HepG2 (cell line): ENCODE measurements around the gene SDC3. TPM values are rescaled to one million over a fixed set of nuclear protein-coding genes. Genes with fewer than 3 reads are reported as not detected.

Experiments
- ATAC-seq: fragments of 200-7000 bp; cut with Tn5 transposase; 3 replicates; pipeline ENCODE4 v1.9.1; 2020; ENCODE audit warnings: mild to moderate bottlenecking, moderate library complexity
- BruUV-seq: library from RNA; stranded (reverse); fragments of 400-500 nt; replicated peaks from 2 replicates; lab custom pipeline; 2021; lab: Mats Ljungman, UMichigan
- CTCF ChIA-PET: fragments of 300-600 bp; formaldehyde crosslinking; extraction: SDS; loops from one replicate; lab custom pipeline; 2021; ENCODE audit warnings: low total read pairs, inconsistent platforms, low intra/inter-chr PET ratio; lab: Yijun Ruan, JAX
- POLR2A ChIA-PET: fragments of 350-600 bp; sonication (Branson Sonifier 250); formaldehyde crosslinking; loops from one replicate; lab custom pipeline; 2020; ENCODE audit warnings: antibody characterized with exemption, inconsistent platforms; lab: Yijun Ruan, JAX
- DNase-seq: peaks from one replicate; pipeline ENCODE4 v3.0.0-alpha.2; 2015; ENCODE audit warnings: low spot score
- FAIRE-seq: peaks from 3 replicates; lab custom pipeline; 2011; peaks lifted over from hg19 to GRCh38; lab: Jason Lieb, UNC
- H2AFZ ChIP-seq: one replicate; pipeline ENCODE4 v1.6.1; 2011; ENCODE audit warnings: low read length, inconsistent platforms
- H3K27ac ChIP-seq: fragments of 300-600 bp; 3 replicates; pipeline ENCODE4 v1.8.0; 2011; ENCODE audit warnings: mixed run types, mild to moderate bottlenecking, mixed read lengths, low read length, inconsistent platforms; ENCODE audit not compliant: insufficient read depth; ENCODE audit errors: extremely low read length
- H3K27me3 ChIP-seq, 2 experiments: fragments of 200-600 bp in 1 of 2; 2 replicates in 1 of 2; 3 replicates in 1 of 2; pipeline versions ENCODE4 v1.6.0 to v1.8.0; 2011; ENCODE audit warnings: low read length in 2 of 2, mild to moderate bottlenecking in 2 of 2, moderate library complexity in 2 of 2, inconsistent platforms in 1 of 2; ENCODE audit not compliant: insufficient read depth in 2 of 2, control insufficient read depth in 1 of 2
- H3K36me3 ChIP-seq, 2 experiments: fragments of 200-600 bp in 1 of 2; replicated peaks in 1 of 2; 2 replicates in 1 of 2; 3 replicates in 1 of 2; pipeline versions ENCODE4 v1.5.1 to v1.8.0; 2011; ENCODE audit warnings: low read length in 2 of 2, inconsistent platforms in 1 of 2; ENCODE audit not compliant: insufficient read depth in 2 of 2, control insufficient read depth in 1 of 2
- H3K4me1 ChIP-seq: 2 replicates; pipeline ENCODE4 v1.5.1; 2012; ENCODE audit warnings: low read length, inconsistent platforms; ENCODE audit not compliant: insufficient read depth
- H3K4me2 ChIP-seq: 2 replicates; pipeline ENCODE4 v1.6.0; 2011; ENCODE audit warnings: low read depth, low read length, inconsistent platforms
- H3K4me3 ChIP-seq, 3 experiments: fragments of 200-600 bp in 1 of 3; sonication (generic), shearing (Covaris generic) in 1 of 3; replicated peaks in 1 of 3; 2 replicates each; pipeline ENCODE4 v1.5.1; 2011 to 2016; ENCODE audit warnings: low read length in 3 of 3, inconsistent platforms in 2 of 3, low read depth in 2 of 3, mild to moderate bottlenecking in 2 of 3, control low read depth in 1 of 3, mixed read lengths in 1 of 3; ENCODE audit not compliant: insufficient read depth in 1 of 3
- H3K79me2 ChIP-seq: one replicate; pipeline ENCODE4 v1.6.1; 2011; ENCODE audit warnings: low read length, inconsistent platforms; ENCODE audit not compliant: insufficient read depth
- H3K9ac ChIP-seq: 2 replicates; pipeline ENCODE4 v1.6.0; 2011; ENCODE audit warnings: mild to moderate bottlenecking, low read depth, low read length, inconsistent platforms; ENCODE audit not compliant: insufficient read depth
- H3K9me3 ChIP-seq: 2 replicates; pipeline ENCODE4 v1.5.1; 2012; ENCODE audit warnings: mild to moderate bottlenecking, low read length
- H4K20me1 ChIP-seq: 2 replicates; pipeline ENCODE4 v1.6.0; 2011; ENCODE audit warnings: inconsistent platforms, mild to moderate bottlenecking, low read length, moderate library complexity; ENCODE audit not compliant: insufficient read depth
- MAFG ChIP-seq: sonication (generic); formaldehyde crosslinking; IDR thresholded peaks from 2 replicates; pipeline ENCODE4 v1.5.1; 2020; ENCODE audit warnings: mild to moderate bottlenecking, missing genetic modification reagents
- MYC ChIP-seq: sonication (generic); formaldehyde crosslinking; IDR thresholded peaks from 2 replicates; pipeline ENCODE4 v1.9.0; 2021; ENCODE audit warnings: missing genetic modification reagents, borderline replicate concordance
- NFYB ChIP-seq: sonication (generic); formaldehyde crosslinking; IDR thresholded peaks from 2 replicates; pipeline ENCODE4 v1.4.0; 2020; ENCODE audit warnings: missing genetic modification reagents
- PHF21A ChIP-seq: sonication (generic); formaldehyde crosslinking; IDR thresholded peaks from 2 replicates; pipeline ENCODE4 v1.5.0; 2020; ENCODE audit warnings: mild to moderate bottlenecking, missing genetic modification reagents
- RBM39 ChIP-seq: fragments of 200-400 bp; formaldehyde crosslinking; IDR thresholded peaks from one replicate; pipeline ENCODE4 v1.6.1; 2018; ENCODE audit warnings: antibody characterized with exemption, mild to moderate bottlenecking, low read depth, low read length; ENCODE audit not compliant: poor library complexity, severe bottlenecking
- ZBTB8A ChIP-seq: sonication (generic); formaldehyde crosslinking; IDR thresholded peaks from 2 replicates; pipeline ENCODE4 v1.4.0; 2020; ENCODE audit warnings: mild to moderate bottlenecking, low read depth, missing genetic modification reagents, borderline replicate concordance
- ZNF720 ChIP-seq: sonication (generic); formaldehyde crosslinking; IDR thresholded peaks from 2 replicates; pipeline ENCODE4 v1.4.0; 2020; ENCODE audit warnings: missing genetic modification reagents
- WGBS: methylation state at CpG from one replicate; pipeline ENCODE4 v1.1.6; 2017; ENCODE audit warnings: low lambda C conversion rate; 5-methylcytosine and 5-hydroxymethylcytosine counted together
- in situ Hi-C: cut with HindIII; loops from 2 replicates; pipeline ENCODE4 v1.10.0; 2017; ENCODE audit warnings: low pct_unique_long_range_greater_than_20kb; ENCODE audit not compliant: extremely low pct_ligation_motif_present
- intact Hi-C: fragments of 100-400 bp; cut with micrococcal nuclease; formaldehyde crosslinking; loops from one replicate; pipeline ENCODE4 v1.10.0; 2022; ENCODE audit not compliant: unreplicated experiment
- polyA plus RNA-seq, 8 experiments: library from polyadenylated mRNA; depleted of rRNA in 3 of 8; stranded (reverse) in 7 of 8; unstranded in 1 of 8; fragments of >200 nt; fragmentation: Illumina TruSeq in 4 of 8; extraction: Trizol in 4 of 8; gene quantifications; 2 replicates each; pipeline versions ENCODE4 v1.2.1 to v1.2.3, GENCODE V29; 2011 to 2016; ENCODE audit warnings: low read depth in 4 of 8, missing spikeins in 1 of 8, mixed read lengths in 1 of 8; ENCODE audit not compliant: insufficient read depth in 1 of 8
- total RNA-seq, 5 experiments: library from RNA; depleted of rRNA; stranded (reverse); fragments of >200 nt; fragmentation: Illumina TruSeq; extraction: Trizol; gene quantifications; 2 replicates each; pipeline ENCODE4 v1.2.3, GENCODE V29; 2016; ENCODE audit warnings: low read depth in 1 of 5
- TF ChIP-seq, protein P1 (sequence below): IDR thresholded peaks from 2 replicates; pipeline ENCODE4 v1.6.1; 2016; ENCODE audit warnings: mild to moderate bottlenecking, missing biosample characterization, missing genetic modification reagents
- TF ChIP-seq, protein P2 (sequence below): sonication (generic); formaldehyde crosslinking; IDR thresholded peaks from 2 replicates; pipeline ENCODE4 v1.4.0; 2020; ENCODE audit warnings: missing genetic modification reagents, borderline replicate concordance
- TF ChIP-seq, protein P3 (sequence below): sonication (generic); formaldehyde crosslinking; IDR thresholded peaks from 2 replicates; pipeline ENCODE4 v1.9.0; 2021; ENCODE audit warnings: missing genetic modification reagents, mild to moderate bottlenecking, borderline replicate concordance

SDC3 gene
- total and polyA plus RNA-seq, 2 of the 13 experiments (the other 11 are each of a cell fraction or from before 2014, with no cell fraction given) = 0.49 to 0.84 TPM

DNA sequence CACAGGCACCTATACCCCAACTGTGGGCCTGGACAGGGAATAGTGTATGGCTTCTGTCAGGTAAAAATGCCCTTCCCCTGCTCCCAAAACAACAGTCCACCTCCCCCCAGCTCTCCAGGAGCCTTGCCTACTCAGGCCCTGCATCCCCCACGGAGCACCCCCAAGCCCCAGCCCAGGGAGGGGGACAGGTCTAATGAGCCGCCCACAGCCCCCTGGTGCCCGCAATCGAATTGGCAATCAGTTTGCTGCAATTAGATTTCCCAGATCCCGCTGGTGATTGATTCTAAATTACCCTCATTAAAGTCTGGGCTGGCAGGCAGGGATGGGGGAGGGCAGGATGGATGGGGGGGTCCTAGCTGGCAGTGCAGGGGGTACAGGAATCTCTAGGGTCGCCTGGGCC lies 8.1 kb downstream of the SDC3 start (continued):
- no peak for TF ChIP-seq MYC (CRISPR knock-in tag)
- TF ChIP-seq, protein P1, sequence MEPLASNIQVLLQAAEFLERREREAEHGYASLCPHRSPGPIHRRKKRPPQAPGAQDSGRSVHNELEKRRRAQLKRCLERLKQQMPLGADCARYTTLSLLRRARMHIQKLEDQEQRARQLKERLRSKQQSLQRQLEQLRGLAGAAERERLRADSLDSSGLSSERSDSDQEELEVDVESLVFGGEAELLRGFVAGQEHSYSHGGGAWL = no peak
- TF ChIP-seq ZNF720 (CRISPR knock-in tag) = no peak
- TF ChIP-seq ZBTB8A (CRISPR knock-in tag) = no peak
- TF ChIP-seq MAFG (CRISPR knock-in tag) = no peak

DNA sequence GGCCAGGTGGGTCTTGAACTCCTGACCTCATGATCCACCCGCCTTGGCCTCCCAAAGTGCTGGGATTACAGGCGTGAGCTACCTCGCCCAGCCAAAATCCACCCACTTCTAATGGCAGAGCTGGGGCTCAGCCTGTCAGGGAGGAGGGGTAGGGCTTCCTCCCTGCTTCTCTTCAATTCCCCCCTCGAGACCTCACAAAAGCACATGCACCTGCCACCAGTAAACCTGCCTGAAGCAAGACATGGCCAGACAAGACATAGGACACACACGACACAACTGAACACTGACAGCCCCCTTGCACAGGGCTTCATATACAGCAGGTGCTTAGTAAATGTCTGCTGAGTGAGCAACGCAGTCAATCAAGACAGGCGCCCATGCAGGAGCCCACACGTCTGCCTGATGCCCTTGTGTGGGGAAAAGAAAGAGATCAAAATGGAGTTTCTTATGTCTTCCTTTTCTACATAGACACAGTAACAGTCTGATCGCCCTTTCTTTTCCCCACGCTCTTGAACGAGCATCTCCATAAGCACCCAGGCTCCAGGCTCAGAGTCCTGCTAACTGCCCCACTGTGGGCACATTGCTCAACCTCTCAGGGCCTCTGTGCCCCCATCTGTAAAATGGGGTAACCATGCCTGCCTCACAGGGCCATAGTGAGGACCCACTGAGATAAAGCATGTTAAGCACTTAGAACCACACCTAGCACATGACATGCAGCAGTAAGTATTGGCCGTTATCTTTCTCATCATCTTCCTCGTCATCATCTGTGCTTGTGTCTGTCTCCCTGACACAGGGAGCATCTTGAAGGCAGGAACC lies 8.8 kb downstream of the SDC3 start:
- Histone ChIP-seq H3K27ac (no peak overlapping the region), H3K4me1 (peaks cover 25% of the 10 kb centered on the region), H4K20me1 (no peaks in the 10 kb centered on the region), H3K4me2 (no peak overlapping the region), H3K4me3 (no peak overlapping the region), H2AFZ (no peak overlapping the region), H3K9ac (no peak overlapping the region), H3K27me3 (peaks cover 2 to 4% of the 10 kb centered on the region in 2 experiments; a peak in 2 of 5 replicates), H3K36me3 (no peaks in the 10 kb centered on the region), H3K9me3 (no peaks in the 10 kb centered on the region), H3K79me2 (no peaks in the 10 kb centered on the region)
- no peak for DNase-seq
- no peak for FAIRE-seq
- ChIA-PET POLR2A (no interaction called here), CTCF (no interaction called here)
- intact Hi-C loops (no loop called here), in situ Hi-C loops (no loop called here)
- BruUV-seq = no TSS peak
- no peak for ATAC-seq
- no peak for TF ChIP-seq PHF21A (CRISPR knock-in tag)
- TF ChIP-seq, protein P2, sequence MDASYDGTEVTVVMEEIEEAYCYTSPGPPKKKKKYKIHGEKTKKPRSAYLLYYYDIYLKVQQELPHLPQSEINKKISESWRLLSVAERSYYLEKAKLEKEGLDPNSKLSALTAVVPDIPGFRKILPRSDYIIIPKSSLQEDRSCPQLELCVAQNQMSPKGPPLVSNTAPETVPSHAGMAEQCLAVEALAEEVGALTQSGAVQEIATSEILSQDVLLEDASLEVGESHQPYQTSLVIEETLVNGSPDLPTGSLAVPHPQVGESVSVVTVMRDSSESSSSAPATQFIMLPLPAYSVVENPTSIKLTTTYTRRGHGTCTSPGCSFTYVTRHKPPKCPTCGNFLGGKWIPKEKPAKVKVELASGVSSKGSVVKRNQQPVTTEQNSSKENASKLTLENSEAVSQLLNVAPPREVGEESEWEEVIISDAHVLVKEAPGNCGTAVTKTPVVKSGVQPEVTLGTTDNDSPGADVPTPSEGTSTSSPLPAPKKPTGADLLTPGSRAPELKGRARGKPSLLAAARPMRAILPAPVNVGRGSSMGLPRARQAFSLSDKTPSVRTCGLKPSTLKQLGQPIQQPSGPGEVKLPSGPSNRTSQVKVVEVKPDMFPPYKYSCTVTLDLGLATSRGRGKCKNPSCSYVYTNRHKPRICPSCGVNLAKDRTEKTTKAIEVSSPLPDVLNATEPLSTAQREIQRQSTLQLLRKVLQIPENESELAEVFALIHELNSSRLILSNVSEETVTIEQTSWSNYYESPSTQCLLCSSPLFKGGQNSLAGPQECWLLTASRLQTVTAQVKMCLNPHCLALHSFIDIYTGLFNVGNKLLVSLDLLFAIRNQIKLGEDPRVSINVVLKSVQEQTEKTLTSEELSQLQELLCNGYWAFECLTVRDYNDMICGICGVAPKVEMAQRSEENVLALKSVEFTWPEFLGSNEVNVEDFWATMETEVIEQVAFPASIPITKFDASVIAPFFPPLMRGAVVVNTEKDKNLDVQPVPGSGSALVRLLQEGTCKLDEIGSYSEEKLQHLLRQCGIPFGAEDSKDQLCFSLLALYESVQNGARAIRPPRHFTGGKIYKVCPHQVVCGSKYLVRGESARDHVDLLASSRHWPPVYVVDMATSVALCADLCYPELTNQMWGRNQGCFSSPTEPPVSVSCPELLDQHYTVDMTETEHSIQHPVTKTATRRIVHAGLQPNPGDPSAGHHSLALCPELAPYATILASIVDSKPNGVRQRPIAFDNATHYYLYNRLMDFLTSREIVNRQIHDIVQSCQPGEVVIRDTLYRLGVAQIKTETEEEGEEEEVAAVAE = no peak
- TF ChIP-seq NFYB (CRISPR knock-in tag) = no peak
- TF ChIP-seq RBM39 = no peak
- TF ChIP-seq, protein P3, sequence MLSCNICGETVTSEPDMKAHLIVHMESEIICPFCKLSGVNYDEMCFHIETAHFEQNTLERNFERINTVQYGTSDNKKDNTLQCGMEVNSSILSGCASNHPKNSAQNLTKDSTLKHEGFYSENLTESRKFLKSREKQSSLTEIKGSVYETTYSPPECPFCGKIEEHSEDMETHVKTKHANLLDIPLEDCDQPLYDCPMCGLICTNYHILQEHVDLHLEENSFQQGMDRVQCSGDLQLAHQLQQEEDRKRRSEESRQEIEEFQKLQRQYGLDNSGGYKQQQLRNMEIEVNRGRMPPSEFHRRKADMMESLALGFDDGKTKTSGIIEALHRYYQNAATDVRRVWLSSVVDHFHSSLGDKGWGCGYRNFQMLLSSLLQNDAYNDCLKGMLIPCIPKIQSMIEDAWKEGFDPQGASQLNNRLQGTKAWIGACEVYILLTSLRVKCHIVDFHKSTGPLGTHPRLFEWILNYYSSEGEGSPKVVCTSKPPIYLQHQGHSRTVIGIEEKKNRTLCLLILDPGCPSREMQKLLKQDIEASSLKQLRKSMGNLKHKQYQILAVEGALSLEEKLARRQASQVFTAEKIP (CRISPR knock-in tag) = no peak
- no peak for TF ChIP-seq ZBTB8A (CRISPR knock-in tag)
- WGBS = 15% methylated on average over 12 of the region's 13 CpGs
